HPDE6-E6E7 (cell line): ENCODE data around the gene SNX12.
"Not testable (repeated sequence)": the region's sequence is repeated elsewhere in the genome, so short reads cannot be mapped to it uniquely, and the experiment has no call there.

Experiments
- DNase-seq: peaks from one replicate; pipeline ENCODE4 v3.0.0; 2011; ENCODE audit warnings: missing footprints; ENCODE audit errors: extremely low spot score

Gene SNX12

DNA sequence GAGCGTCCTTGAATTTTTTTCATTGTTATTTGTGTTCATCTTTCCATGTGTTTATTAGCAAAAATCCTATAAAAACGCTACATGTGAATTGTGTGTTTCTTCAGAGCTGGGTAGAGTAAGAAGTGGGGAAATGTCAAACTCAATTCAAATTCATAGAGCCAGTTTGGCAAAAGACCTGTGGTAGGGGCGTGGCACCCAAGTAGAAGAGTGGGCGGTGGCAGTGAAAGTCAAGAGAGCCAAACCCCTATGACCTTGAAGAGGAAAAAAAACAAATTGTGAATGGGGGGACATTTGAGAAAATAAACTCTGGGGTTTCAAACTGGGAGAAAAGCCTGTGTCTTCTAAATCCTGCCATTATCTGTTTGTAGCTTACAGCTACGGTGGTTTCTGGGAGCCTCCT lies 23.1 kb upstream of the SNX12 start:
- no peak for DNase-seq

DNA sequence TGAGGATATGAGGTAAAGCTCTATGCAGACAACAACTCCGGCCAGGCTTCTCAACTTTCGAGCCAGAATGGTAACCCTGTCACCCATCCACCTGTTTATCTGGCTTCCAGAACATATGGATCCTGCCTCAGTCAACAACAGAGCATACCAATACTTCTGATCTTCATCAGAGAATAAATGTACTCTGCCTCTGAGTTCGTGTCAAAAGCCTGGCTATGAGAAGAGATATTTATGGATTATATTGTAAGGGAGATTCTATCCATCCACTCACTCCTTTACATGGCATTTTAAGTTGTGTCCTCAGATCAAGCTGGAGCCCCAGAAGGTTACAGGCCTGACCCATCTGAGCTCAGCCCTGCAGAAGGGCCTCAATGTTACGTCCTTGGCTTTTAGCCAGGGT lies 17.8 kb upstream of the SNX12 start:
- no peak for DNase-seq

DNA sequence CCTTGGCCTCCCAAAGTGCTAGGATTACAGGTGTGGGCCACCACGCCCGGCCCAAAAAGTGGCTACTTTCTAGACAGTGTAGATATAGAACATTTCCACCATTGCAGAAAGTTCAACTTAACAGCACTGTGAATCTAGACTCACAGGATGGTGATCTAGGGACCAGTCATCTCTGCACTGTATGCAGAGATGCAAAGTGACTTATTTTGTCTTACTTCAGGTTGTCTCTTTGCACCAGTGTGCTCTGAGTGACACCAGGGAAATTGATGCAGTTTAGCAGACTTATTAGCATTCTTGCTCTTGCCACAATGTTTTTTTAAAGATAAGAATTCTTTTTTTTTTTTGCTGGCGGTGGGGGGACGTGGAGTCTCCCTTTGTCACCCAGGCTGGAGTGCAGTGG lies 14.7 kb upstream of the SNX12 start:
- no peak for DNase-seq

DNA sequence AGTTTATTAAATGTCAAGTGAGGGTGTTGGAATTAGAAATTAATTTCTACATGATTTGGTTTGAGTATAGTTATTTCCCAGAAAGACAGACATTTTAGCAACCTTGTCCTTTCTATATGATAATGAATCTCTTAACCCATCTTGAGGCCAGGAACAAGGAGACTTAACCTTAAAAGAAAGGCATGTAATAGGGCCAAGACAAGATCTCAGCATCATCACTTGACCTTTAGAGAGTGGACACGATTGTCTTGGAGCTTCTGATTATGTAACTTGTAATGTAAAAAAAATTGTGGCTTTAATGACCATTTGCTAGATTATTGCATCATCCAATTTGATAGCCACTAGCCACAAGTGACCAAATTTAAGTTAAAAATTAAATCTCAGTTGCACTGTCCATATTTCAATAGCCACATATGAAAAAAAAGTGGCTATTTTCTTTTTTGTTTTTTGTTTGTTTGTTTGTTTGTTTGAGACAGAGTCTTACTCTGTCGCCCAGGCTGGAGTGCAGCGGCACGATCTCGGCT lies 14.1 kb upstream of the SNX12 start:
- no peak for DNase-seq

DNA sequence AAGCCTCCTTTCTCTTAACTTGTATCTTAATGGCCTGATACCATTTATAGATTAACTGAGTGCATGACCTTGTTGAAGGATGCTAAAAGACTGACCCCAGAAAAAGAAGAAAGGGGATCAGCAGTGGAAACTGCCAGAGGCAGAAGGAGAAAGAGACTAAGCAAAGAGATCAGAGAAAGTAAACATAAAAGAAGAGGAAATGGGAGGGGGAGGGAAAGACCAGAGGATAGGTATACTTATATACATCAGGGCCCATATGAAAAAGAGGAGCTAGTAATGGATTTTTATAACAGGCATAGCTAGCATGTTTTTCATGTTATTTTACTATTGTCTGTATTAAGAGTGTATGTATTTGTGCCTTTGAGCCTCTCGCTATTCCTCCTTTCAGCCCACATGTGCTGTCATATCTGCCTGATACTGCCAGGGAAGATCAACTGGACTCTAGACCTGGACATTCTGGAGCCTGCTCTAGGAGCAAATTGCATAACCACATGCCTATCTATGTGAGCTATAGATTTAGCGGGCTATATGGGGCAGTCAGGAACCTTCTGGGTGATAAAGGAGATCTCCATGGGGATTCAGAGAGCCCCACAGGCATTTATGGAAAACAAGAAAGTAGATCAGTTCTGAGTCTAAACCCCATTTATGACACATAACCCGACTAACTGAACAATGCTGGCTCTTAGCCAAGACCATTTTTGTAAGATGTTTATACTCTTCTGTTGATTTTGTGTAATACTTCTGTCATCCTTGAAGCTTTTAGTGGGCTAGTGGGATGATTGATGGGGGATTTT lies 13.4 kb upstream of the SNX12 start:
- no peak for DNase-seq

DNA sequence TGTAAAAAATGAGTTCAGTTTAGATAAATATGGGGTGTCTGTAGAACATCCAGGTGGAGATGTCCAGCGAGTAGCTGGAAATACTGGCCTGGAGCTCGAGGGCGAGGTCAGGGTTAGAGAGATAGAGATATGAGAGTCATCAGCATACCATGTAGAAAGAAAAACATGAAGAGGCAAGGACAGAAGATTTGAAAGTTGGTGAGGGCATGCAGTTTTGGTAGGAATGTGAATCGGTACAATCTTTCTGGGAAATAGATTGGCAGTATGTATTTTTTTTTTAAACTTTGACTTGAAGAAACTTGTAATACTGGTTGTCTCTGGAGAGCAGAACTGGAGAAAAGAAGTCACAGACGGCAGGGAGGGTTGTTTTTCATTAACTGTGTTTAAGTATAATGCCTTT lies 2.4 kb upstream of the SNX12 start:
- DNase-seq = no peak

DNA sequence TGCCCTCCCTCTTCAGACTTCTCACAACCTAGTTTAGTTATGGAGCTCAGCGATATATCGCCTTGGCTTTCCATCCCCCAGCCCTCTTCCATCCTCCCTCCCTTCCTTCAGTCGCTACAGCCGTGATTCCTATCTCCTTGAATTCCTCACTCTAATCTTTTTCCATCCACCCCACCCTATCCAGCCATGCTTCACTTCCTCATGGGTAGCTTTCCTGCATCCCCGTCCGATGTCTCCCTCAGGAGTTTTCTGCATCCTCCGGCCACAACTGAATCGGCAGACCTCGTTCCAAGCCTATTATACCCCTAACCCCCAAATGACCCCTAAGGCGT lies 456 bp downstream of the SNX12 start:
- no peak for DNase-seq

DNA sequence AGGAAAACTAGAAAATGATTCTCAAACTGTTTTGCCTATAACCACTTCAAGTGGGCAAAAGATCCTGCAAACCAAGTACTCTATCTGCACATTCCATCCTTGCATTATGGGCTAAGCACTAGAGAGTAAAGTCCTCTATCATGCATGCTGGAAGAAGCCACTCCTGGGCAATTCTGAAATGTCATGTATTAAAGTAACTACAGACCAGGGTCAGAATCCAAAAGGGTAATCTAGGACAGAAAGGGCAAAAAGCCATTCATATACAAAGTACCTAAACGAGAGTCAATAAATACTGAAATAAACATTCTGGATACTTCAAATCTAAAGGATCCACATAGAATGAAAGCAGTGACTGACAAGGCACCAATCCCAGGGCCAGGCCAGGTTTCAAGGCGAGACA lies 1.0 kb downstream of the SNX12 start:
- DNase-seq = no peak

DNA sequence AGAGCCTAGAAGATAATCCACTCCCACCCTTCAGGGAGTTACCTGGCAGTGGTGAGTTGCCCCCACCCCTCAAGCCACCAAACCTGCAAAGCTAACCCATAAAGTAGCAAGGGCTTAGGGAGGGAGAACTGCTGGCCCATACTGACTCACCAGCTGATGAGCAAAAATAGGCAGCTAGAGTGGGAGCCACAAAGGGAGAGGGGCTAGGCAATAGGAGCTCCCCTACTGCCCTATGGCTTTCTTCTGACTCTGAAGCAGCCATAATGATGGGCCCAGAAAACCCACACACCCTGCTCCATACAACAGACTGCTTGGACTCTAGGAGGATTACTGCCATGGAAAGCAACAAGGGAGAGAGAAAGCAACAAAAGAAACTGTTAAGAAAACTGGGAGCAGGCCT lies 8.0 kb downstream of the SNX12 start:
- DNase-seq = no peak

DNA sequence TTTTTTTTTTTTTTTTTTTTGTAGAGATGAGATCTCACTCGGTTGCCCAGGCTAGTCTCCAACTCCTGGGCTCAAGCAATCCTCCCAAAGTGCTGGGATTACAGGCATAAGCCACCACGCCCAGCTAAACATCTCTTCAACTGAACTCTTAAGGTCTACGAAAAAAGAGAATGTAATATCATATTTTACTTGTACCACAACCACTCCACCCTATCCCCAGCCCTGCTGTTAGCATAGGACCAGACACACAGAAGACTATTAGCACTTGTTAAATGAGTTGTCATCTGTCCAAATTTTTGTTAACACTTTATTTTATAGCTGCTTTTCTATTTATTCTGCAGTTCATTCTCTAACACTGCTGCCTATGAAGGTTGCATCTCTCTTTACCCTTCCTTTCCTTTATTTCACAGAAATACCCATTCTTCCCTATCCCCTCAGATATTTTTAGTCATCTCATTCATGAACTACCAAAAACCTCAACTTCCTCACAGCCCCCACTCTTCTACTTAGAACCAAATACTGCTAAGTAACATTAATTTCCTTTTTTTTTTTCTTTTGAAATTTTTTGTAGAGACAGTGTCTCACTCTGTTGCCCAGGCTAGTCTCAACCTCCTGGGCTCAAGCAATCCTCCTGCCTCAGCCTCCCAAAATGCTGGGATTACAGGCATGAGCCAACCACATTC lies 10.1 kb downstream of the SNX12 start:
- DNase-seq = no peak

DNA sequence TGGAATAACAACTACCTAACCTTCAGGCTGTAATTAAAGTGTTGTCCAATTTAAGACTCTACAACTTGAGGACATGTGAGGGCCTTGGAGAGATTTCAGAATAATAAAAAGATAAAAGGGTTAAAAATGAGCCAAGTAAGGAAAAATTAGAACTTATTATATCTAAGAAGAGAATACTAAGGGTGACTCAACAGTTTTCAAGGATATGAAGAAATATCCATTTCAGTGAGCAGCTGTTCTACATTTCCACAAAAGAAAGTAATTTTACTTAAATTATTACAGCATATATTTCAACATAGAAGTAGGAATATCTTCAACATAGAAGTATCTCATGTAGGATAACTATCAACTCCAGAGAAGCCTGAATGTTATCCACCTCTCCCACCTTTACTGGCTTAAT lies 11.3 kb downstream of the SNX12 start:
- no peak for DNase-seq

DNA sequence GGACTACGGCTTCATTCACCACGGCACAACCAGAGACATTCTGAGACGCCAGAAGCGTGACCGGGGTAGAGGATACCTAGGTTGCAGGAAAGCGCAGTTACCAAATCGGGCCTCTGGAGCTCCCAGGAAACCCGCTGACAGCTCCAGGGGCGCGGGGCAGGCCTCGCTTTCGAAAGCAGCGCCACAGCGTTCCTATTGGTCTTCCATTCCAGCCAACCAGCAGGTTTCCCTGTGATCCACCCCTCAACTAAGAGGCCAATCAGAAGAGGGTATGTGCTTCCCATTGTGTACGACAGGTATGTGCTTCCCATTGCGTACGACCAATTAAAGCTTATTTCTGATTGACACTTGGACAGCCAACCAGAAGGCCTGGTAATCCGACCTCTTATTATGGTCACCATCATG lies 14.9 kb downstream of the SNX12 start:
- no peak for DNase-seq

DNA sequence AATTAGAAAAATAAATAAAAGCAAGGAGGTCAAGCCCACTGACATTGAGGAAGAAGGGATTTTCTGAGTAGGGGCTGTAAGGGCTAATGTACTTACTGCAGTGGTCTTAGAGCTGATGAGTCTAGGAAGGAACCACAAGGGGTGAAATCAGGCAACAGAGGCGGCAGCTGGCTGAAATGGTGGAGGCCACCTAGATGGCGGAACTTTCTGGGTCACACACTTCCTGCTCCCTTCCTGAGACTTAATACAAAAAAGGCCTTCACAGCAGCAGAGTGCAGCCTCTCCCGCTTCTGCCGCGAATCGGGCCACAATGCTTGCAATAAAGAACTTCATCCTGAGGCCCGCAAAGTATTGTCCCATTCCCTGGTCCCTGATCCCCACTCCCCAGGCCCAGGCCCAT lies 15.4 kb downstream of the SNX12 start:
- no peak for DNase-seq

DNA sequence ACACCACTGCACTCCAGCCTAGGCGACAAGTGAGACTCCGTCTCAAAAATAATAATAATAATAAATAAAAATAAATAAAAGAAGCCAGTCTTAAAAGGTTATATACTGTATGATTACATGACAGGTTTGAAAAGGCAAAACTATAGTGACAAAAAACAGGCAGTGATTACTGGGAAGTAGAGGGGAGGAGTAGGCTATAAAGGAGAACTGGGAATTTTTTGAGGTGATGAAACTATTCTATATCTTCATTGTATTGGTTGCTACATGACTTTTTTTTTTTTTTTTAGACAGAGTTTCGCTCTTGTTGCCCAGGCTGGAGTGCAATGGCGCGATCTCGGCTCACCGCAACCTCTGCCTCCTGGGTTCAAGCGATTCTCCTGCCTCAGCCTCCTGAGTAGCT lies 20.2 kb downstream of the SNX12 start:
- DNase-seq = not testable (repeated sequence)

DNA sequence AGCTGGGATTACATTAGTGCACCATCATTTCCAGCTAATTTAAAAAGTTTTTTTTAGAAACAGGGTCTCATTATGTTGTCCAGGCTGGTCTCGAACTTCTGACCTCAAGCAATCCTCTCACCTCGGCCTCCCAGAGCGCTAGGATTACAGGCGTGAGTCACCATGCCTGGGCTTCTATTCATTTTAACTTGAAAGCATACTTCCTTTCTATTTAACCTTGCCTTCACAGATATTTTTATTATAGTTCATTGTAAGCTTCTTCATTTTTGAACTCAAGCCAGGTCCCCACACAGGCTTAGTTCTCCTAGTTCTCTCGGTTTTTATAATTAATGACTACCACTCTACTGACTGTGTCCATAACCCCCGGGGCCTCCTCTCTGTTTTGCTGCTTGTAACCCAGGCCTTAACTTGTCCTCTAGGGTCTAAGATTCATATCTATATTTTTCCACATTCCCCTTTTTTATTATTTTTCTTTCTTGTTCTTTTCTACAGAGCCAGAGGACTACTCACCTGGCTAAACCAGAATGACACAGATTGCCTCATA lies 50.7 kb downstream of the SNX12 start:
- DNase-seq = no peak
